Stimulated activated CD8-positive, alpha-beta memory T cell treated with anti-CD3 and anti-CD28 coated beads, Interleukin-12 subunit alpha, Interleukin-12 subunit beta, amount 100 ng/mL, for 24 hours (primary cell): ENCODE results near the gene DYRK1B.
A peak's percentile ranks its signal among the peaks of the same experiment; 100 is the strongest.
"Not testable (repeated sequence)": the region's sequence is repeated elsewhere in the genome, so short reads cannot be mapped to it uniquely, and the experiment has no call there.

Experiments
- DNase-seq: peaks from one replicate; pipeline ENCODE4 v3.0.0-alpha.2; 2020; ENCODE audit errors: extremely low read depth

The DYRK1B gene

DNA sequence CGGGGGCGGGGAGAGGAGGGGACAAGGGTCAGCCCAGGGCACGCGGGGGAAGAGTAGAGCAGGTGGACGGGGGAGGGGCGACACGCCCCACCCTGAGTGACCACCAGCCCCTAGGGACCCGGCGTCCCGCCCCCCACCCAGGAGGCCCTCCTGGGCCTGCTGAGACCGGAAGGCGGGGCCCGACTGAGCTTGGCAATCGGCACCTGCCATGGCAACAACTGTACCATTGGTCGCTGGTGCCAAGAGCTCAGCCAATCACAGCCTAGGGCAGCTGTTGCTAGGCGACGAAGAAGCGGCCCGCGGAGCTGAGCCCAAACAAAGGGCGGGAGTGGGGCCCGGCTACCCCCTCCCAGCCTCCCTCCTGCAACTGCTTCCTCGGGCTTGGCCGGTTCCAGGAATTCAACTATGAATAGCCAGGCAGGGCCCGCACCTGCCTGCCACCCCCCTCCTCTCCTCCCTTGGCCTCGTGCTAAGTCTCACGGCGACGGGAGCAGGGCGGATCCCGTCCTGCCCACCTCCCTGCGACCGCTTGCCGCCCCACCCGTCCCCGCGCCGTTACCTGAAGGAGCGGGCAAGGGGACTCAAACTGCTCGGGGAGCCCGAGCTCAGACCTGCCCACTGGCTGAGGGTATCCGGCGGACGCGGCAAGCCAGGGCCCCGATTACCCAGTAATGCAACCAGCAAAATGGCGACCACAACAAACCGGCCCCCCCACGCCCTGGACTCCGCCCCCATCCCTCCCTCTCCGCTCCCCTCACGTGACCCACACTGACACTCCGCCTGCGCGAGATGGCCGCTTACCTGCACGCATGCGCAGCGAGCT is at the start of gene DYRK1B:
Gene DYRK1B (minus strand): TSS at position 699 of the 823 bp plus-strand sequence. CDS start 2,295 bp downstream, outside the sequence.
- DNase-seq: peak; percentile 91

DNA sequence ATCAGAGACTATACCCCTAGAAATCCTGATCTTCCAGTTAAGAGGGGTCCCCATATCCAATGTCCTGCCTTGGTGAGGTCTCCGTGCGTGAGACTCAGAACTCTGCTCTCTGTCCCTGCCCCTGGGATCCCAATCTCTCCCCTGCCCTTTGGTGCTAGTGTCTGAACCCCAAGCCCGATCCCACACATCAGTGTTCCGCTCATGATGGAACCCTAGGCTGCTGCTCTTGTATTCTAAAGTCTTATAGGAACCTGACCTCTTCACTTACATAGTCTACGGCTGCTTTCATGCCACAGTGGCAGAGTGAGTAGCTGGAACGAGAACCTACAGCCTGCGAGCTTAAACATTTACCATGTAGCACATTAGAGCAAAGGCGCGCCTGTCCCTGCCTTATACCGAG is 48.7 kb upstream of the DYRK1B start:
- not testable (repeated sequence) for DNase-seq

DNA sequence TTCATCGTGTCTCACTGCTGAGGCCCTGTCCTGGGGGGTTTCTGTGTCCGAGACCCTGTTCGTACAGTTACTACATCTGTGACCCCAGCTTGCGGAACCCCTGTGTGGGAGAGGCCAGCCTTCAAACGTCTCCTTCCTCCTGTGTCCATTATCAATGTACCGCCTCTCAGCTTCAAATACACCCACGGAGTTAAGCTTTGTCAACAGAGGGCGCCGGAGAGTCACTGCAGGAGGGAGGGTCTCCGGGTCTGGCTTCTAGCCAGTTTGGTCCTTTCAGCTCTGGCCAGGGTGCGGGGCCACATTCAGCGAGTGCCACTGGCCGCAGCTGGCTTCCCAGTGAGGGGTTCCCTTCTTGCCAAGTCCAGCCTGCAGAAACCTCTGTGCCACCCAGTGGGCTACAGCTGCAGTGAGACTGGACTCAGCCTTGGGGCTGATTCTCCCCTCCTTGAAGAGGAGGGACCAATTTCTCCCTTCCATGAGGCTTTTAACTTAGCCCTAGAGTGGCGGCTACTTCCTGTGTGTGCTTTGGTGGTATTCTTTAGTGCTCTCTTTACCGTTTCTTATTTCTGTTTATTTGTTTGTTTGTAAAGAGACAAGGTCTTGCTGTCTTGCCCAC is 47.6 kb upstream of the DYRK1B start:
- not testable (repeated sequence) for DNase-seq

DNA sequence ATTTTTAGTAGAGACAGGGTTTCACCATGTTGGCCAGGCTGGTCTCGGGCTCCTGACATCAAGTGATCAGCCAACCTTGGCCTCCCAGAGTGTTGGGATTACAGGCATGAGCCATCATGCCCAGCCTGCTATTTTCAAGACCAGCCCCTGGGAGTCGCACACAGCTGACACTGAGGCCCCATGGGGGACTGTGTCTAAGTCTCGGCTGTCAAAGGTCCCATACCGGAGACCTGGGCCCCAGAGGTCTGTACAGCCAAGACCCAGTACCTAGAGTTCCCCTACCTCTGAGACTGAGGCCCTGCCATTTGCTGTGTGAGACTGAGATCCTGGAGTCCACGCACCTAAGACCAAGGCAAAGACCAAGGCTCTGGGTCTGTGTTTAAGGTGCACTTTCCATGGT is 46.3 kb upstream of the DYRK1B start:
- DNase-seq: not testable (repeated sequence)

DNA sequence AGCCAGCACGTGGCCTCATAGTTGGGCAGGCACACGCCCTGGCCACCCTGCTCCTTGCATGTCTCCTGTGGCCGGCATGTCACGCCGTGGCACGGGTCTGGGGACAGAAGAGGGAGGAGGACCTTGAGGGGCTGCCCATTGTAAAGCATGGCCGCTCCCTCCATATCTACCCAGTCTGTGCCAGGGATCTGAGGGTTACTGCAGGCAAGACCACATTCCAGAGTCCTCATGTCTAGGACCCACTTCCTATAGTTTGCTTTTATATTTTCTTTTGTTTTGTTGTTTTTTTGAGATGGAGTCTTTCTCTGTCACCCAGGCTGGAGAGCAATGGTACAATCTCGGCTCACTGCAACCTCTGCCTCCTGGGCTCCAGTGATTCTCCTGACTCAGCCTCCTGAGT is 45.8 kb upstream of the DYRK1B start:
- DNase-seq: not testable (repeated sequence)

DNA sequence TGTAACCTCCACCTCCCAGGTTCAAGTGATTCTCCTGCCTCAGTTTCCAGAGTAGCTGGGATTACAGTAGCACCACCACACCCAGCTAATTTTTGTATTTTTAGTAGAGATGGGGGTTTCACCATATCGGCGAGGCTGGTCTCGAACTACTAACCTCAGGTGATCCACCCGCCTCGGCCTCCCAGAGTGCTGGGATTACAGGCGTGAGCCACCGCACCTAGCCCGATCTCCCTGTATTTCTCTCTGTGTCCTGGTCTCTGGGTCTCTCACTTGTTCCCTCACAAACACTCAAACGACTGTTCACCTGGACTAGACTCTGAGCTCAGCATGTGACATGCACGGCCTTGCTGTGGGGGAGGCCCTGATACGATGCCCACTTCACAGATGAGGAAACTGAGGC is 44.9 kb upstream of the DYRK1B start:
- DNase-seq: not testable (repeated sequence)

DNA sequence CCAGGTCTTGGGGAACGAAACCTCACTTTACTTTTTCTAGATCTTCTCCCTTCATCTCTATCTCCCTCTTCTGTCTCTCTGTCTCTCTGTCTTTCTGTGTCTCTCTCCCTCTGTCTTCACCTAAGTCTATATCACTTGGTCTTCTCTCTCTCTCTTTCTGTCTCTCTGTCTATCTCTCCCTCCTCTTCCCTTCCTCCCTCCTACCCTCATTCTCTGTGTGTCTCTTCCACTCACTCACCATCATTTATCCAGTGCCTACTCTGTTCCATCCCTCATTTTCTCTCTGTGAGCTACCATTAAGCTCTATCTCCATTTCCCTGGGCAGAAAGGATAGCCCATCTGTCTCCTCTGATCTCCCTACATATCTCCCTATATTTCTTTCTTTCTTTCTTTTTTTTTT is 44.4 kb upstream of the DYRK1B start:
- no peak for DNase-seq

DNA sequence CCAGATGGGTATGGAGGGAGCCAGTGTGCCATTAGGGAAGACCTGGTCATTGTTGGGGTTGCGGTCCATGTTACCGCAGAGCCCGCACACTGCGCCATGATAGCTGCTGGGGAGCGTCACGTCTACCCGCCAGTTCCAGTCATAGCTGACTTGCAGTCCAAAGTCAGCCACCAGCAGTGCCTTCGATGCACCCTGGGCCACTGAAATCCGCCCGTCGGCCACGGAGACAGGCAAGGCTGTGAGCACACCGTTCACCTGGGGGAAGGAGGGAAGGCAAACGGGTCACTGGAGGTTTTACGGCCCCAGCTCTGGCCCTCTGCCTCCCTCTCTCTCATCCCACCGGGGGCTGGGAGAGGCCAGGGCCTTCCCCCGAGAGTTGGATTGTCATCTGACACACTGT is 44.0 kb upstream of the DYRK1B start:
- not testable (repeated sequence) for DNase-seq

DNA sequence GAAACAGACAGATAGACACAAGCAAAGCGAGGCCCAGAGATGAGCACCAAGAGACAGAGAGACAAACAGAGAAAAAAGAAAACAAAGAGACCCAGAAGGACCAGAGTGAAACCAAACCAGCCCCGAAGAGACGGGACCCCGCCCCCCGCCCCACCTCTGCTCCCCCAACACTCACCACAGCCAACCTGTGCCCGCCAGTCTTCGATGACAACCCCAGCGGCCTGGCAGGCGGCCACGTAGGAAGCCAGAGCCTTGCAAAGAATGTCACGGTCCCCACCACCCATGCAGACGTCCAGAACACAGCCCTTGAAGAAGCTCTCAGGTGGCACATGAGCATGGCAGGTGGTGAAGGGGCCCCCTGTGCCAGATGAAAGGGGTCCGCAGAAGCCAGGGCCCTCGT is 43.5 kb upstream of the DYRK1B start:
- DNase-seq: not testable (repeated sequence)

DNA sequence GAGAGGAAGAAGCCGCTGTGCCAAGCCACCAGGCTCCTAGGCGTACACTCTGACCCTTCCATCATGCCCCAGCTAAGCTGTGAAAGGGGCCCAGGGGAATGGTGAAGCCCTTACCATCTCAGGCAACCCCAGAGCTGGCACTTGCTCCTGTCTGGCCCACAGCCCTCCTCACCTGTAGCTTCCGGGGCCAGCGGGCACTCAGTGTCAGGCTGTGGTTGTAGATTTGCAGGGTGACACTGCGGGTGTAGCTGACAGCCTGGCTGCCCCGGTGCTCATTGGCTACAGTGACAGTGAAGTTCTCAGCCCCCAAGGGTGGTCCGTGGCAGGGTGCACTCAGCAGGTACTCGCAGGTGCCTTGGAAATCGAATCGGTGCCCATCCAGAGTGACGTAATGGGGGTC is 42.5 kb upstream of the DYRK1B start:
- not testable (repeated sequence) for DNase-seq

DNA sequence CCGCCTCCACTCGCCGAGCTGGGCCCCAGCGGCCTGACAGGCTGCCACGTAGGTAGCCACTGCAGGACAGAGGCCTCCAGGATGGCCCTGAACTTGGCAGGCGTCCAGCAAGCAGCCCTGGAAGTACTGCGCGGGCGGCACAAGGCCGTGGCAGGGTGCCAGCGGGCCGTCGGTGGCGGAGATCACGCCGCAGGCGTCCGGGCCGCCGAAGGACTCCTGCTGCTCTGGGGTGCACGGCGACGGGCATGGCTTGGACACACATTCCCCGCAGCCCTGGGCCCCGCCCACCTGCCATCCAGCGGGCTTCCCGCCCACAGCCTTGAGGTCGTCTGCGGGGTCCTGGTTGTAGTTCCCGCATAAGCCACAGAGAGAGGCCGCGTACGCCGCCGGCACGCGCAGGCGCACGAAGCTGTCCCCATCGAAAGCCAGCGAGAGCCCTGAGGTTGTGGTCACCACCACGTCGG is 41.5 kb upstream of the DYRK1B start:
- DNase-seq: not testable (repeated sequence)

DNA sequence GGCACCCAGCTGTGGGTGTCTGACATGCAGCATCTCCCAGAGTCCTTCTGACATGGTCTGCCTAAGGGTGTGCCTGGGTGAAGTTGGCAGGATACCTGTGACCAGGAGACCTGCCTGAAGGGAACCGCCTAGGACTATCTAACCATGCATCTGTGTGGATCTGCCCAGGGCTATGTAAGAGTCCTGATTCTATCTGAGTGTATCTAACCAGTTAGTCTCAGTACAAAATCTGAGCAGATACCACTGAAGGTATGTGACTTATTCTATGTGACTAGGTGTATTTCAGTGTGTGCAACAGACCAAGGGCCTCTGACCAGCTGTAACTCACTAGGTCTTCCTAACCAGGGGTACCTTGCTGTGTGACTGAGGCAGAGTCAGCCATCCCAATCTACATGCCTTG is 40.4 kb upstream of the DYRK1B start:
- DNase-seq: no peak

DNA sequence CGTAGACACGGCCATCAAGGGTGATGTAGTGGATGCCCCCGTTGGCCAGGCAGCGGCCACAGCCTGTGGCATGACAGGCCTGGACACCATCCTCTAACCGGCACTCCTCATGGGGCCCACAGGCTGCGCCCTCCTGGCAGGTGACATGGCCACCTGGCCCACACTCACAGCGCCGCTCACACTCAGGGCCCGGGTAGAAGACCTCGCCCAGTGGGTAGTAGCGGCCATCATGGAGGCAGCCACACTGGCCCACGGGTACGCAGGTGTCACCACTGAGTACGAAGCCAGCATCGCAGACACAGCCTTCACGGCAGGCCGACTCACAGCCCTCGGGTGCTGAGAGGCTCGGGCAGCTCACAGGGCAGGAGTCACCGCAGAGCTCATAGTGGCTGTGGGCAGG is 39.4 kb upstream of the DYRK1B start:
- no peak for DNase-seq

DNA sequence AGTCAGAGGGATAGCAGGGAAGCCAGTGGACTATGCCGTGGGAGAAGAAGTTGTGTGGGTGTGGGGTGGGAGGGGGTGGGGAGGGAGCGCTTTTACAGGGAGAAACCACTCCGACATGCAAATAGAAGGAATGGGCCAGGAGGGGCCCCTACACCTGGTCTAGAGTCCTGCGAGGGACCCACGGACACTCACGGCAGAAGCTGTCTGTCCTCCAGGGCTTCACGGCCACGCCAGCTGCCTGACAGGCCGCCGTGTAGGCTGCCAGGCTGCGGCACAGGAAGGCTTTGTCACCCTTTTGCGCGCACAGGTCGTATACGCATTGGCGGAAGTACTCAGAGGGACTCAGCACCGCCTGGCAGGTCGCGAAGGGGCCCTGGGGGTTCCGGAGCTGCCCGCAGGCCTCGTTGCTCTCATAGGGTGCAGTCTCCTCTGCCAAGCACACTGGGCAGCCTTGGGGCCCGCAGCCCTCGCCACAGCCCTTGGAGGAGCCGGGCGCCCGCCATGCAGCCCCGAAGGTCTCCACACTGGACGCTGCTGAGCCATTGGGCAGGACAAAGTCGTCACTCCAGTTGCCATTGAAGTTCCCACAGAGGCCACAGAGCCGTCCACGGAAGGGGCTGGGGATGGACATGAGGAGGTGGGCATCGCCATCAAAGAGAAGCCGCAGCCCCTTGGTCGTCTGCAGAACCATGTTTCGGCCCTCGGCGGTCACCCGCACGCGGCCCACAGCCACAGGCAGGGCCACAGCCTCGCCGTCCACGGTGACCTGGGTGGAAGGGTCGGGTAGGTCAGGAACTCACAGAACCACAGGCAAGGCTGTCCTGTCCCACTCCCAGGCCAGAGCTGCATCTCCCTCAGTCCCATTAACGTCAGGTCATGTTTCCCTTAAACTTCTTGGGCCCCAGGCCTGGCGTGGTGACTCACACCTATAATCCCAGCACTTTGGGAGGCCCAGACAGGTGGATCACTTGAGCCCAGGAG is 38.2 kb upstream of the DYRK1B start:
- no peak for DNase-seq

DNA sequence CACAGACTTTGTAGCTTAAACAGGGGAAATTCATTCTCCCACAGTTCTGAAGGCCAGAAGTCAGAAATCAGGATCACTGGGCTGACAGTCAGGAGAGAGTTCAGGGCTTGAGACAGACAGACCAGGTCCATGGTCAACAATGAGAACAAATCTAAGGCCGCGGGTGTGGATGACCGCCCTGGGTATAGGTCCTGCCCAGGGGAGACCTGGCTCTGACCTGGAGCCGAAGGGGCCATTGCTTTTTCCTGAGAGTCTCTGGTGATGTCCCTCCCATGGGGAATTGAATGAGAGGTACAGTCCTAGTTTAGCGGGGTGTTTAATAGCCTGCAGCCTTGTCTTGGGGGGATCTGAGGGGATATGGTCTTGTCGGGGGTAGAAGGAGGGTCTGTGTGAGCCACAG is 37.4 kb upstream of the DYRK1B start:
- DNase-seq: no peak

DNA sequence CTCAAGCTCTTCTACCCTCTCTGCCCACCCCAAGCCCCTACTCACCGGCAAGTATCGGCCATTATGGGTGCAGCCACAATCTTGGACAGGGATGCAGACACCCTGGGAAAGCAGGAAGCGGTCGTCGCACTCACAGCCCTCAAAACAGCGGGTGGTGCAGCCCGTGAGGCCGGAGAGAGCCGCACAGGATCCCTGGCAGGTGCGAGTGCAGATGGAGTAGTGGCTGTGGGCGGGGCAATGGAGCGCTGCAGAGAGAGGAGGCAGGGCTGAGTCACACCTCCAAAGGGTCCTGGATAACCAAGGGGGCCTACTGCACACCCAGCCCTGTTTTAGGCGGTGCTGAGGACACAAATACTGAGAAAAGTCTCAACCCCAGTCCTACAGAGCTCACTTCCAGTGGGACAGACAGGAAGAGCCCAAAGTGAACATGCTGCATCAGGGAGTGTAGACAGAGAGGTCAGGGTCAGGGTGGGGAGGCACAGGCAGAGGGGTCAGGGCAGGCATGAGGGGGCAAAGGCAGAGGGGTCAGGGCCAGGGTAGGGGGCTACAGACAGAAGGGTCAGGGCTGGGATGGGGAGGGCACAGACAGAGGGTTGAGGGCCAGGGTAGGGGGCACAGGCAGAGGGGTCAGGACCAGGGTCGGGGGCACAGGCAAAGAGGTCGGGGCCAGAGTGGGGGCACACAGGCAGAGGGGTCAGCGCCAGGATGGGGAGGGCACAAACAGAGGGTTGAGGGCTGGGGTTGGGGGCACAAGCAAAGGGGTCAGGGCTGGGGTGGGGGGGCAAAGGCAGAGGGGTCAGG is 36.4 kb upstream of the DYRK1B start:
- DNase-seq: no peak

DNA sequence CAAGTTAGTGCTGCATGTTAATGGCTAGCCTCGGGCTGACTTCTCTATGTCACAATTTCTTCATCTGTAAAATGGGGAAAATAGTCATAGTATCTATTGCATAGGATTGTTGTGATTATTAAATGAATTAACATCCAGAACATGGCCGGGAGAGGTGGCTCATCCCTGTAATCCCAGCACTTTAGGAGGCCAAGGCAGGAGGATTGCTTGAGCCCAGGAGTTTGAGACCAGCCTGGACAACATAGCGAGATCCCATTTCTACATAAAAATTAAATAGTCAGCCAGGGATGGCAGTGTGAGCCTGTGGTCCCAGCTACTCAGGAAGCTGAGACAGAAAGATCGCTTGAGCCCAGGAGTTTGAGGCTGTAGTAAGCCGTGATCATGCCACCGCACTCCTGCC is 34.0 kb upstream of the DYRK1B start:
- no peak for DNase-seq

DNA sequence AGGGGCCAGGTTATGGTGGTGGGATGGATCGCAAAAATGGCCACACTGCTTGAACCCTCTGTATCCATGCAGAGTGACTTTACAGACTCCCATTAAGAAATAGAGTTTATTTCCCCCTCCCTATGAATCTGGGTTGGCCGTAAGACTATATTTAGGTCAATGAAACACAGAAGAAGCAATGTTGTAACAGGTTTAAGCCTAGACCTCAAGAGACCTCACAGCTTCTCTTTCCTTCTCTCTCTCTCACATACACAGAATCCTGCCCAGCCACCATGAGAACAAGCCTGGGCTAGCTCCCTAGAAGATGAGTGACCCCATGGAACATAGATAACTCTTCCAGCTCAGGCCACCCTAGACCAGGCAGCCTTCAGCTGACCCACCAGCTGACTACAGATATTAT is 33.2 kb upstream of the DYRK1B start:
- DNase-seq: no peak

DNA sequence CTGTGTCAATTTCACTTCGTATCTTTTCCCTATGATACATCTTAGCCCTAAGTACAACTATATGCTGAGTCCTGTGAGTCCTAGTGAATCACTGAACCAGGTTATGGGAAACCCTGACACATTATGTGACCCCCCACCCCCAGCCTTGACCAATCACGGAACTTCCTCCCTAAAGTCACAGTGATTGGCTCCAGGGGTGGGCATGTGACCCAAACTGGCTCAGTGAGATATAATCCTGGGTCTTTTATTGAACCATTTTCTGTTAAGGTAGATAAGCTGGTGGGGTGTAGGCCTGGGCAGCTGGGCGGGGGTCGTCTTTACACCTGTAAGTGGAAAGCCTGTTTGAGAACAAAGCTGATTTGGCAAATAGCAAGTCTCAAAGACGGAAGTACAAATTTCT is 32.0 kb upstream of the DYRK1B start:
- DNase-seq: no peak

DNA sequence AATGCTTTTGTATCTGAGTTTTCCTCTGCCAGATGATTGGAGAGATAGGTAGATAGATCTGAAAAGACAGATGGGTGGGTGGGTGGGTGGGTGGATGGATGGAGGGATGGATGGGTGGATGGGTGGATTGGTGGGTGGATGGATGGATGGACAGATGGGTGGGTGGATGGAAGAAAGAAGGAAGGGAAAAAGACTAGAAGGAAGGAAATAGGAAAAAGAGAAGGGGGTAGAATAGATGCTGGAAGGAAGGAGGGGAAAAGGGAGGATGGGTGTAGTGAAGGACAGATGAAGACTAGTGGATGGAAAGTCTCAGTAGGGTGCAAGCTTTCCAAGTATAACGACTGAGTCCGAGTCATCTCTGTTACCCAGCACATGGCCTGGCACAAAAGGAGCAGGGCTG is 31.2 kb upstream of the DYRK1B start:
- no peak for DNase-seq

DNA sequence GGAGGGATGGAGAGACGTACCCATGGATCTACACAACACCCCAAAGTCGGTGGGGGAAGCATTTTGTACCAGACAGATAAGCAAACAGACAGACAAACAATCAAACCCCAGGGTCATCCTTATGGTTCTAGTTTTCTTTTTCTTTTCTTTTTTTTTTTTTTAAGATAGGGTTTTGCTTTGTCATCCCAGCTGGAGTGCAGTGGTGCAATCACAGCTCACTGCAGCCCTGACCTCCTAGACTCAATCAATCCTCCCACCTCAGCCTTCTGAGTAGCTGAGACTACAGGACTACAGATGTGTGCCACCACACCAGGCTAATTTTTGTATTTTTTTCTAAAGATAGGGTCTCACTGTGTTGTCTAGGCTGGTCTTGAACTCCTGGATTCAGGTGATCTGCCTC is 30.2 kb upstream of the DYRK1B start:
- no peak for DNase-seq
